BJ (cell line): ENCODE measurements around the gene AP3D1. TPM values are rescaled to one million over a fixed set of nuclear protein-coding genes. Genes with fewer than 3 reads are reported as not detected.

ENCODE experiments used
- CTCF ChIA-PET: fragments of 350-600 bp; formaldehyde crosslinking; extraction: SDS; loops from one replicate; lab custom pipeline; 2021; ENCODE audit warnings: antibody characterized with exemption, inconsistent platforms; lab: Yijun Ruan, JAX
- POLR2A ChIA-PET: fragments of 300-600 bp; sonication (Branson Sonifier 250); formaldehyde crosslinking; extraction: SDS; loops from one replicate; lab custom pipeline; 2021; ENCODE audit warnings: antibody characterized with exemption; lab: Charles Lee
- DNase-seq: peaks from one replicate; pipeline ENCODE4 v3.0.0-alpha.2; 2011; ENCODE audit warnings: low read depth
- H3K27me3 ChIP-seq: 2 replicates; pipeline ENCODE4 v1.6.0; 2011; ENCODE audit warnings: low read length; ENCODE audit not compliant: control insufficient read depth, insufficient read depth
- H3K36me3 ChIP-seq: 2 replicates; pipeline ENCODE4 v1.5.1; 2011; ENCODE audit warnings: low read length; ENCODE audit not compliant: control insufficient read depth, insufficient read depth
- H3K4me3 ChIP-seq: 2 replicates; pipeline ENCODE4 v1.5.1; 2011; ENCODE audit warnings: low read depth, mild to moderate bottlenecking, control low read depth, low read length
- polyA plus RNA-seq: library from polyadenylated mRNA; depleted of rRNA; stranded (reverse); fragments of >200 nt; gene quantifications from 2 replicates; pipeline ENCODE4 v1.2.3, GENCODE V29; 2011
- TF ChIP-seq, protein P1 (sequence below): IDR thresholded peaks from 2 replicates; pipeline ENCODE4 v1.5.1; 2011; ENCODE audit warnings: low read depth, mild to moderate bottlenecking, control low read depth, inconsistent platforms, low read length, moderate library complexity; ENCODE audit not compliant: insufficient read depth

AP3D1 gene
- polyA plus RNA-seq, 1 experiment = 122 TPM

DNA sequence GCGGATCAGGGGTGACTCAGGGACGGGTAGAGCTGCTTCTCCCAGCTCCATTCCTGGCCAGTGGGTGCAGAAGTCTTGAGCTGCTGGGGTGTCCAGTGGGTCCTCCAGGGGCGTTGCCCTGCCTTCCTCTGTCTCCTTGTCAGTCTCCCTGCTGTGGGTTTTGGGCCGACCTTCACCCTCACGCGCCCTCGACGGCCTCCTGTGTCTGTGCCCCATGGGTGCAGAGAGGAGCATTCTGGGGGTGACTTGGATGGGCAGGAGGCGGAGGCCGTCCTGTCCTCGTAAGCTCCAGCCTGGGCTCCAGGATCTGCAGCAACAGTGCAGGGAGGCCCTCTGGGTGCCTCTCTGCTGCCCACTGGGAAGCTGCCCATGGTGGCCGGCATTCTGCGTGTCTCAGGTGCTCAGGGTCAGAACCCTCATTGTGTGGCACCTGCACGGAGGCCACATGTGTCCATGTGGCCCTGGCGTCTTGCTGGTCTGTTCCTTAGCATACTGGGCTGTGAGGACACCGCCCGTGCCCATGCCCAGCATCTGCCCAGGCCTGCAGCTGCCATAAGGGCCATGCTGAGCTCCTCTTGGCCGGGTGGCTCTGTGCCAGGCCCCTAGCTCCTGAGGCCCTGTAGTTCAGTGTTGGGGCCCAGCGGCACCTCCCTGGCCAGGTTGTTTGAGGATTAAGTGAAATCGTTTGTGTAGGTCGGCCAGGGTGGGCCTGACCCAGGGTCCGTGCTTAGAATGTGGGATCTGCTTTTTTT, 29.7 kb upstream of the AP3D1 start:
- peaks cover 9% of the 10 kb centered on the region for H3K36me3 ChIP-seq
- TF ChIP-seq, protein P1, sequence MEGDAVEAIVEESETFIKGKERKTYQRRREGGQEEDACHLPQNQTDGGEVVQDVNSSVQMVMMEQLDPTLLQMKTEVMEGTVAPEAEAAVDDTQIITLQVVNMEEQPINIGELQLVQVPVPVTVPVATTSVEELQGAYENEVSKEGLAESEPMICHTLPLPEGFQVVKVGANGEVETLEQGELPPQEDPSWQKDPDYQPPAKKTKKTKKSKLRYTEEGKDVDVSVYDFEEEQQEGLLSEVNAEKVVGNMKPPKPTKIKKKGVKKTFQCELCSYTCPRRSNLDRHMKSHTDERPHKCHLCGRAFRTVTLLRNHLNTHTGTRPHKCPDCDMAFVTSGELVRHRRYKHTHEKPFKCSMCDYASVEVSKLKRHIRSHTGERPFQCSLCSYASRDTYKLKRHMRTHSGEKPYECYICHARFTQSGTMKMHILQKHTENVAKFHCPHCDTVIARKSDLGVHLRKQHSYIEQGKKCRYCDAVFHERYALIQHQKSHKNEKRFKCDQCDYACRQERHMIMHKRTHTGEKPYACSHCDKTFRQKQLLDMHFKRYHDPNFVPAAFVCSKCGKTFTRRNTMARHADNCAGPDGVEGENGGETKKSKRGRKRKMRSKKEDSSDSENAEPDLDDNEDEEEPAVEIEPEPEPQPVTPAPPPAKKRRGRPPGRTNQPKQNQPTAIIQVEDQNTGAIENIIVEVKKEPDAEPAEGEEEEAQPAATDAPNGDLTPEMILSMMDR = no peak
- CTCF ChIA-PET = interaction anchor here (0.6 to 1.8 kb wide), 3 partner anchors 9 to 133 kb away, joined by 3 to 8 read pairs (median 3); no protein-coding TSS in a partner anchor
- H3K4me3 ChIP-seq = no peak overlapping the region
- H3K27me3 ChIP-seq = no peaks in the 10 kb centered on the region
- DNase-seq = no peak
- POLR2A ChIA-PET = no interaction called here

DNA sequence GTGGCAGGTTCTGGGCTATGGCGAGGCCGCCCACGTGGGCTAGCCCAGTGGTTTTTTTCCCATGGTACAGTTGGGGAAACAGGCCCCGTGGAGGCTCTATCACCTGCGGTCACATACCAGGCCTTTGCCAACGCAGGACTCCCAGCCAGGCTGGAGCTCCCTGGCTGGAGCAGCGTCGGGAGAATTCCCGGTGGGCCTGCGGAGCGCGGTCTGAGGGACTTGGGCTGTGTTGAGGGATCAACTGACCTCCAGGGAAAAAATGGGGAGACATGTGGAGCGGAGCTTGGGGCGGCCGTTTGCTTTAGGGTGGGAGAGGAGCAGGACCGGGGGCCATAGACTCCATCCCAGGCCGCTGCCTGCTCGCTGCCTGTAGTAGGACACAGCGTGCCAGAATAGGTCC, 28.7 kb upstream of the AP3D1 start:
- DNase-seq = no peak
- TF ChIP-seq, protein P1 = no peak
- POLR2A ChIA-PET = no interaction called here
- CTCF ChIA-PET = interaction anchor here (1.3 to 1.8 kb wide), 2 partner anchors 8 to 10 kb away, joined by 3 to 8 read pairs; no protein-coding TSS in a partner anchor
- H3K27me3 ChIP-seq = no peaks in the 10 kb centered on the region
- H3K4me3 ChIP-seq = no peak overlapping the region
- peaks cover 12% of the 10 kb centered on the region for H3K36me3 ChIP-seq

DNA sequence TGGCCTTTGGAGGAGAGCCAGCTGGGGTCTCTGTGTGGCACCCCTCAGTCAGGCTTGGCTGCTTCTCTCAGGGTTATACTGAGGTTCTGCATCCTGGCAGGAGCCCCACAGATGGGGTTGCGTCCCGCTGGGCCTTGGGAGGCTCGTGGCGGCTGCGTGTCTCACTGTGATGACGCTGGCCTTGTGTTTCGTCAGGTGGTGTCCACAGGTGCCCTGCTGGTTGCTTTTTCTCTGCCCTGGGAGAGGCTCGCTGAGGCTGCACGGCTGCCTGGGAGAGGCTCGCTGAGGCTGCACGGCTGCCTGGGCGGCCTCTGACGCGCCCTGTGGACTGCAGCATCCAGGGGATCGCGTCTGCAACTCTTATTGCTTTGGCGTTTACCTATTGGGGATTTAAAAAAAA, 27.7 kb upstream of the AP3D1 start:
- CTCF ChIA-PET = interaction anchor here (0.8 kb wide), 1 partner anchor 10 kb away, joined by 3 read pairs; no protein-coding TSS in a partner anchor
- Histone ChIP-seq H3K4me3 (no peak overlapping the region), H3K27me3 (no peaks in the 10 kb centered on the region), H3K36me3 (peaks cover 12% of the 10 kb centered on the region)
- TF ChIP-seq, protein P1 = no peak
- POLR2A ChIA-PET = no interaction called here
- no peak for DNase-seq

DNA sequence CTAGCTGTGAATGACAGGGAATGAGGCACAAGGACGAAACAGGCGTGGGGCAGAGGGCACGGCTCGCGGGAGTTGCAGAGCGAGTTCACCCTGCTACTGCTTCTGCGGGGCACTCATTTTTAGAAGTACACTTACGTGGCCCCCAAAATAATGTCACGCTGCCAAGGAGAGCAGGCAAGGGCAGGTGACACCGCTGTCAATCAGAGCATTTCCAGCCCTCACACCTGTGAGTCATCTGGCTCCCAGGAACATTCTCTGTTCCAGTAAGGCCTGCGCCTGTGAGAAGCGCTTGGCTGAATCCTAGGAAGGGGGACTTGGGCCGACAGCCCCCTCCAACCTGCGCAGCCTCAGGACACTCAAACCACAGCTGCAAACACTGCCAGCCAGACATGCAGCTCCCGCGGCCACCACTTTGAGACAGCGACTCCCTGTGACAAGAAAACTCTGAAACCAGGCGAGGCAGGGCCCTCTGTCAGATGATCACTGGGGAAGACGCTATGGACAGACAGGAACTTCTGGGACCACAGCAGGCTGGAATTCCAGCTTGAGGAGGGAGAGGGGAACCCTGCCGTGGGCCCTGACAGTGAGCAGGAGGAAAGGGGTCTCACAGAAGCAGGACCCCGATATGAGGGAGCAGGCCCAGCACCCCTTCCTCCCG, 25.1 kb upstream of the AP3D1 start:
- ChIA-PET CTCF (no interaction called here), POLR2A (no interaction called here)
- Histone ChIP-seq H3K4me3 (no peak overlapping the region), H3K27me3 (no peaks in the 10 kb centered on the region), H3K36me3 (peaks cover 8% of the 10 kb centered on the region)
- DNase-seq = no peak
- TF ChIP-seq, protein P1 = no peak

DNA sequence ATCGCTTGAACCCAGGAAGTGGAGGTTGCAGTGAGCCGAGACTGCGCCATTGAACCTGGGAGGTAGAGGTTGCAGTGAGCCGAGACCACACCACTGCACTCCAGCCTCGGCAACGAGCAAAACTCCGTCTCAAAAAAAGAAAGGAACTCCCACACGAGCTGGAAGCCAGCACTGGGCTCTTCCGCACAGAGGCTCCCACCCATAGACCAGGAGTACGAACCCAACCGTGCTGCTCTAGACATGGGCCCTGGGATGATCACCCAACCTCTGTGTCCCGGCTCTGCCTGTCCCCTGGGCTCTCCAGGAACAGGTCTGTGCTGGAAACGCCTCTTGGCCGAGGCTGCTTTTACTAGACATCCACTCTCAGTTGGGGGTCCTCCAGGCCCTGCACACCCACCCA, 24.4 kb upstream of the AP3D1 start:
- no peaks in the 10 kb centered on the region for H3K27me3 ChIP-seq
- peaks cover 7% of the 10 kb centered on the region for H3K36me3 ChIP-seq
- TF ChIP-seq, protein P1 = no peak
- DNase-seq = no peak
- ChIA-PET CTCF (no interaction called here), POLR2A (no interaction called here)
- H3K4me3 ChIP-seq = no peak overlapping the region
